Endodermal cell (in vitro differentiated cells): ENCODE measurements around the gene CCDC160. TPM values are rescaled to one million over a fixed set of nuclear protein-coding genes. Genes with fewer than 3 reads are reported as not detected.

Source experiments
- DNase-seq: peaks from one replicate; pipeline ENCODE4 v3.0.0-alpha.2; 2017
- H3K27ac ChIP-seq: 2 replicates; pipeline ENCODE4 v1.5.1; 2013; ENCODE audit warnings: mild to moderate bottlenecking, low read depth, low read length, moderate library complexity
- H3K27me3 ChIP-seq: 2 replicates; pipeline ENCODE4 v1.6.1; 2013; ENCODE audit warnings: mild to moderate bottlenecking, low read length, moderate library complexity; ENCODE audit not compliant: insufficient read depth, control insufficient read depth, poor library complexity, severe bottlenecking
- H3K36me3 ChIP-seq: 2 replicates; pipeline ENCODE4 v1.7.0; 2013; ENCODE audit warnings: mild to moderate bottlenecking, low read length, moderate library complexity; ENCODE audit not compliant: control insufficient read depth, insufficient read depth
- H3K4me1 ChIP-seq: one replicate; pipeline ENCODE4 v1.7.0; 2013; ENCODE audit warnings: low read length; ENCODE audit not compliant: control insufficient read depth, insufficient read depth
- H3K4me3 ChIP-seq: 2 replicates; pipeline ENCODE4 v1.5.1; 2013; ENCODE audit warnings: mild to moderate bottlenecking, low read length, moderate library complexity
- H3K9ac ChIP-seq: 2 replicates; pipeline ENCODE4 v1.6.1; 2013; ENCODE audit warnings: mild to moderate bottlenecking, low read length, moderate library complexity; ENCODE audit not compliant: poor library complexity, severe bottlenecking; ENCODE audit errors: extremely low read depth
- H3K9me3 ChIP-seq: 2 replicates; pipeline ENCODE4 v1.6.1; 2013; ENCODE audit warnings: mild to moderate bottlenecking, low read length, moderate library complexity; ENCODE audit not compliant: control insufficient read depth
- H3K27ac Mint-ChIP-seq: 2 replicates; pipeline ENCODE4 v1.8.0; 2020; ENCODE audit warnings: mixed read lengths
- H3K27me3 Mint-ChIP-seq: 2 replicates; pipeline ENCODE4 v1.8.0; 2021; ENCODE audit warnings: mild to moderate bottlenecking, mixed read lengths; ENCODE audit not compliant: insufficient read depth
- H3K36me3 Mint-ChIP-seq: 2 replicates; pipeline ENCODE4 v1.8.0; 2020; ENCODE audit warnings: low read depth, mixed read lengths
- H3K4me1 Mint-ChIP-seq: 2 replicates; pipeline ENCODE4 v1.8.0; 2020; ENCODE audit warnings: mixed read lengths
- H3K4me3 Mint-ChIP-seq: 2 replicates; pipeline ENCODE4 v1.8.0; 2020; ENCODE audit warnings: mild to moderate bottlenecking, moderate library complexity, mixed read lengths
- H3K9me3 Mint-ChIP-seq: 2 replicates; pipeline ENCODE4 v1.8.0; 2020; ENCODE audit warnings: mild to moderate bottlenecking, mixed read lengths
- WGBS, 2 experiments: methylation state at CpG; one replicate each; pipeline versions ENCODE4 v1.1.5 to v1.1.7; 2013; ENCODE audit warnings: missing lambda C conversion rate in 2 of 2, mixed read lengths in 1 of 2; ENCODE audit not compliant: insufficient coverage in 1 of 2, insufficient read length in 1 of 2; 5-methylcytosine and 5-hydroxymethylcytosine counted together
- total RNA-seq, 2 donors: library from RNA; stranded (reverse); fragmentation: NEBNext Ultra II Directional in 1 of 2; extraction: Animal tissue kit (Norgen Biotek cat#: 25700) in 1 of 2; gene quantifications; 2 replicates in 1 of 2; 3 replicates in 1 of 2; pipeline ENCODE4 v1.2.1, GENCODE V29; 2021
- TF ChIP-seq, protein P1 (sequence below): fragments of 200-600 bp; sonication (generic); conservative IDR thresholded peaks from 2 replicates; pipeline ENCODE4 v1.5.0; 2021; ENCODE audit warnings: antibody characterized with exemption, mild to moderate bottlenecking

The CCDC160 gene
- total RNA-seq, 2 donors from 2014 or later = 2.9 to 4.7 TPM

GRCh38 chrX:134241960-134242619 is 5.1 kb downstream of the CCDC160 start:
- Histone ChIP-seq H3K4me3 (no peak overlapping the region), H3K27ac (peak overlapping the region; percentile 7), H3K36me3 (no peaks in the 10 kb centered on the region), H3K27me3 (no peaks in the 10 kb centered on the region), H3K9ac (no peak overlapping the region), H3K4me1 (no peaks in the 10 kb centered on the region), H3K9me3 (no peaks in the 10 kb centered on the region)
- 61 to 71% methylated on average over 1 of the region's 1 CpG for whole genome bisulfite sequencing, 2 experiments
- TF ChIP-seq, protein P1, sequence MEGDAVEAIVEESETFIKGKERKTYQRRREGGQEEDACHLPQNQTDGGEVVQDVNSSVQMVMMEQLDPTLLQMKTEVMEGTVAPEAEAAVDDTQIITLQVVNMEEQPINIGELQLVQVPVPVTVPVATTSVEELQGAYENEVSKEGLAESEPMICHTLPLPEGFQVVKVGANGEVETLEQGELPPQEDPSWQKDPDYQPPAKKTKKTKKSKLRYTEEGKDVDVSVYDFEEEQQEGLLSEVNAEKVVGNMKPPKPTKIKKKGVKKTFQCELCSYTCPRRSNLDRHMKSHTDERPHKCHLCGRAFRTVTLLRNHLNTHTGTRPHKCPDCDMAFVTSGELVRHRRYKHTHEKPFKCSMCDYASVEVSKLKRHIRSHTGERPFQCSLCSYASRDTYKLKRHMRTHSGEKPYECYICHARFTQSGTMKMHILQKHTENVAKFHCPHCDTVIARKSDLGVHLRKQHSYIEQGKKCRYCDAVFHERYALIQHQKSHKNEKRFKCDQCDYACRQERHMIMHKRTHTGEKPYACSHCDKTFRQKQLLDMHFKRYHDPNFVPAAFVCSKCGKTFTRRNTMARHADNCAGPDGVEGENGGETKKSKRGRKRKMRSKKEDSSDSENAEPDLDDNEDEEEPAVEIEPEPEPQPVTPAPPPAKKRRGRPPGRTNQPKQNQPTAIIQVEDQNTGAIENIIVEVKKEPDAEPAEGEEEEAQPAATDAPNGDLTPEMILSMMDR = no peak
- H3K27me3 Mint-ChIP-seq = no peaks in the 10 kb centered on the region
- H3K4me3 Mint-ChIP-seq = no peak overlapping the region
- H3K27ac Mint-ChIP-seq = no peak overlapping the region
- H3K4me1 Mint-ChIP-seq = peaks cover 14% of the 10 kb centered on the region
- no peak for DNase-seq
- peaks cover 17% of the 10 kb centered on the region for H3K9me3 Mint-ChIP-seq
- H3K36me3 Mint-ChIP-seq = no peaks in the 10 kb centered on the region

DNA sequence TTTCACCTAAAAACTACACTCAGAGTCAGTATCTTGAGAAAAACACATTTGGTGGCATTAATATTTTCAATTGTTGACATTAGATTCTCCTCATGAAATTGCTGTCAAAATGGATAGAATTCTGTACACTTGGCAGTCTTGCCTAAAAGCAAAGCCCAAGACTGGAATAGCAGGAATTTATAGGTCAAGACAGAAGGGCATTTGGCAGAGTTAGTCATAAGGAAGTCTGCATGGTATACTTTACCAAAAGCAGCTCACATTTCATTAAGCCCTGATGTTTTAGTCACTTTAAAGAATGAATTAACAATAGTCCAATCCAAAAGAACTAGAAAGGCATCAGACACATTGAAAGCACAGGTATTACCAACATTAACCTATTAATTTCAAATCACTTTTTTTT is 7.1 kb downstream of the CCDC160 start:
- Mint-ChIP-seq H3K27me3 (no peaks in the 10 kb centered on the region), H3K4me3 (no peak overlapping the region), H3K9me3 (peaks cover 21% of the 10 kb centered on the region), H3K4me1 (peaks cover 10% of the 10 kb centered on the region), H3K27ac (no peak overlapping the region), H3K36me3 (no peaks in the 10 kb centered on the region)
- Histone ChIP-seq H3K36me3 (no peaks in the 10 kb centered on the region), H3K9ac (no peak overlapping the region), H3K4me3 (no peak overlapping the region), H3K27me3 (no peaks in the 10 kb centered on the region), H3K27ac (no peak overlapping the region), H3K4me1 (no peaks in the 10 kb centered on the region), H3K9me3 (no peaks in the 10 kb centered on the region)
- DNase-seq = no peak
- TF ChIP-seq, protein P1 = no peak

GRCh38 chrX:134246282-134246681 is 9.3 kb downstream of the CCDC160 start:
- Histone ChIP-seq H3K27ac (no peak overlapping the region), H3K9ac (no peak overlapping the region), H3K36me3 (no peaks in the 10 kb centered on the region), H3K4me3 (no peak overlapping the region), H3K27me3 (no peaks in the 10 kb centered on the region), H3K9me3 (no peaks in the 10 kb centered on the region), H3K4me1 (no peaks in the 10 kb centered on the region)
- Mint-ChIP-seq H3K4me3 (no peak overlapping the region), H3K27ac (no peak overlapping the region), H3K9me3 (peaks cover 28% of the 10 kb centered on the region), H3K4me1 (no peaks in the 10 kb centered on the region), H3K36me3 (no peaks in the 10 kb centered on the region), H3K27me3 (no peaks in the 10 kb centered on the region)
- TF ChIP-seq, protein P1 = no peak
- DNase-seq = peak; percentile 45
- 62% methylated on average over 3 of the region's 7 CpGs; no CpG with 5 or more reads in 1 of the 2 experiments for WGBS, 2 experiments
